Gastroesophageal sphincter (tissue), 4 donors: Measurements from ENCODE around the gene SLC36A1. TPM values are rescaled to one million over a fixed set of nuclear protein-coding genes. Genes with fewer than 3 reads are reported as not detected.

Experiments used
- ATAC-seq: fragments of 150-250 bp; one replicate; pipeline ENCODE4 v1.9.1; 2016; ENCODE audit warnings: mild to moderate bottlenecking, moderate library complexity
- H3K27ac ChIP-seq, 4 donors: fragments of 200-600 bp; sonication (generic) in 3 of 4; 1 replicate in 3 of 4; 2 replicates in 1 of 4; pipeline ENCODE4 v1.5.1; 2016 to 2019
- H3K27me3 ChIP-seq: fragments of 200-600 bp; sonication (generic); one replicate; pipeline ENCODE4 v1.5.1; 2019
- H3K36me3 ChIP-seq, 2 donors: fragments of 200-600 bp; sonication (generic); one replicate each; pipeline ENCODE4 v1.5.1; 2019; ENCODE audit warnings: control low read depth in 1 of 2
- H3K4me1 ChIP-seq, 3 donors: fragments of 200-600 bp; sonication (generic); 1 replicate in 2 of 3; 2 replicates in 1 of 3; pipeline ENCODE4 v1.5.1; 2016 to 2019; ENCODE audit warnings: control low read depth in 2 of 3
- H3K4me3 ChIP-seq, 2 donors: fragments of 200-600 bp; sonication (generic); one replicate each; pipeline ENCODE4 v1.5.1; 2019; ENCODE audit warnings: mild to moderate bottlenecking in 1 of 2, moderate library complexity in 1 of 2
- H3K9me3 ChIP-seq, 3 donors: fragments of 200-600 bp; sonication (generic); one replicate each; pipeline ENCODE4 v1.5.1; 2017 to 2019; ENCODE audit warnings: control low read depth in 2 of 3
- EP300 ChIP-seq: sonication (generic); formaldehyde crosslinking; IDR thresholded peaks from one replicate; pipeline ENCODE4 v1.6.1; 2017; ENCODE audit warnings: antibody characterized with exemption, mild to moderate bottlenecking
- POLR2A ChIP-seq, 2 donors: fragments of 450-650 bp; IDR thresholded peaks; one replicate each; pipeline ENCODE4 v1.6.1; 2017; ENCODE audit warnings: antibody characterized with exemption in 2 of 2, mild to moderate bottlenecking in 2 of 2, moderate library complexity in 1 of 2
- POLR2AphosphoS5 ChIP-seq: sonication (generic); formaldehyde crosslinking; IDR thresholded peaks from one replicate; pipeline ENCODE4 v1.6.1; 2017; ENCODE audit warnings: antibody characterized with exemption
- WGBS, 2 donors: methylation state at CpG; one replicate each; pipeline ENCODE4 v1.1.5; 2018; ENCODE audit warnings: low coverage in 1 of 2; 5-methylcytosine and 5-hydroxymethylcytosine counted together
- total RNA-seq, 4 donors: library from RNA; depleted of rRNA; stranded (reverse); fragments of >200 nt; gene quantifications; one replicate each; pipeline ENCODE4 v1.1.0, GENCODE V29; 2016
- TF ChIP-seq, protein P1 (sequence below), 4 experiments: fragments of 200-600 bp in 2 of 4; fragments of 450-650 bp in 2 of 4; sonication (generic) in 1 of 4; IDR thresholded peaks; one replicate each; pipeline ENCODE4 v1.5.1; 2017 to 2019; ENCODE audit warnings: antibody characterized with exemption in 4 of 4, mild to moderate bottlenecking in 2 of 4, moderate library complexity in 2 of 4

The SLC36A1 gene
- total RNA-seq, 4 donors from 2014 or later: 7.0 to 14.0 (median 8.5) TPM

DNA sequence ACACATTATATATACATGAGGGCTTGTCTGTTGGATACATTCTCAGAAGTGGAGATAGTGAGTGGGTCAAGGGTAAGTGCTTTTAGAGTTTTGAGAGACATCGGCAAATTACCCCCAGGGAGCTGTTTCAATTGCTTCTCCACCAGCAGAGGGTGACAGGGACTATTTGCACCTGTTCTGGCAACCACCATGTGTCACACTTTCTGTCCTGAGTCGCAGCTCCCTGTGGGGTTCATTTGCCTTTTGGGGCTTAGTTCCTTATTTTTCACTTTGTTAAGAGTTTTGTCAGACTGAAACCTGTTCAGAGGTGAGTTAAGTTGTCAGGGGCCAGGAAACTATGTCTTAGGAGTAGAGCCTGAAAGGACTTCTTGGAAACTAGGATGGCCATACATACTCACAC lies 20.1 kb upstream of the SLC36A1 start:
- no peaks in the 10 kb centered on the region for H3K9me3 ChIP-seq
- no peak overlapping the region for H3K4me3 ChIP-seq
- H3K27me3 ChIP-seq: no peaks in the 10 kb centered on the region
- H3K4me1 ChIP-seq: no peaks in the 10 kb centered on the region
- no peak overlapping the region for H3K27ac ChIP-seq
- WGBS, 2 donors: 51 to 58% methylated on average over 2 of the region's 2 CpGs
- no peaks in the 10 kb centered on the region for H3K36me3 ChIP-seq
- no peak for TF ChIP-seq EP300
- TF ChIP-seq, protein P1, sequence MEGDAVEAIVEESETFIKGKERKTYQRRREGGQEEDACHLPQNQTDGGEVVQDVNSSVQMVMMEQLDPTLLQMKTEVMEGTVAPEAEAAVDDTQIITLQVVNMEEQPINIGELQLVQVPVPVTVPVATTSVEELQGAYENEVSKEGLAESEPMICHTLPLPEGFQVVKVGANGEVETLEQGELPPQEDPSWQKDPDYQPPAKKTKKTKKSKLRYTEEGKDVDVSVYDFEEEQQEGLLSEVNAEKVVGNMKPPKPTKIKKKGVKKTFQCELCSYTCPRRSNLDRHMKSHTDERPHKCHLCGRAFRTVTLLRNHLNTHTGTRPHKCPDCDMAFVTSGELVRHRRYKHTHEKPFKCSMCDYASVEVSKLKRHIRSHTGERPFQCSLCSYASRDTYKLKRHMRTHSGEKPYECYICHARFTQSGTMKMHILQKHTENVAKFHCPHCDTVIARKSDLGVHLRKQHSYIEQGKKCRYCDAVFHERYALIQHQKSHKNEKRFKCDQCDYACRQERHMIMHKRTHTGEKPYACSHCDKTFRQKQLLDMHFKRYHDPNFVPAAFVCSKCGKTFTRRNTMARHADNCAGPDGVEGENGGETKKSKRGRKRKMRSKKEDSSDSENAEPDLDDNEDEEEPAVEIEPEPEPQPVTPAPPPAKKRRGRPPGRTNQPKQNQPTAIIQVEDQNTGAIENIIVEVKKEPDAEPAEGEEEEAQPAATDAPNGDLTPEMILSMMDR (IDR thresholded peaks at IDR 0.05): no peak
- TF ChIP-seq POLR2AphosphoS5: no peak
- no peak for TF ChIP-seq POLR2A (IDR thresholded peaks at IDR 0.05)
- no peak for ATAC-seq

DNA sequence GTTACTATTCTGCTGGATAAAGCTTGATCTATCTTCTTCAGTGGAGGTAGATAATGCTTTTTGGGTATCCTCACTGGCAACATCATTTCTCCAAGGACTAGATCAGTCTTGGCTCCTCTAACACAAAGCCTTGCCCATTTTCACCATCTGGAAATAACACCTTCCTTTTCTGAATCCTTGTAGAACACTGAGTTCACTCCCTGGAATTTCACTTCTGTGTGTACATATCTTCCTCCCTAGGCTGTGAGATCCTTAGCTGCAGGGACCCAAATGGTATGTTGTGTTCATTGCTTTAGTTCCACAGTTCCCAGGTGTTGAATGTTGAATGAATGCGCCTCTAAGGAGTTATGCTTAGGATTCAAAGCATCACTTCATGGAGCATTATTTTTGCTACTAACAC lies 16.7 kb upstream of the SLC36A1 start:
- no peak for ATAC-seq
- Histone ChIP-seq H3K36me3 (no peaks in the 10 kb centered on the region), H3K9me3 (no peaks in the 10 kb centered on the region), H3K27ac (no peak overlapping the region), H3K4me3 (no peak overlapping the region), H3K27me3 (no peaks in the 10 kb centered on the region), H3K4me1 (no peaks in the 10 kb centered on the region)
- no peak for TF ChIP-seq POLR2A (IDR thresholded peaks at IDR 0.05)
- TF ChIP-seq EP300: no peak
- TF ChIP-seq, protein P1 (IDR thresholded peaks at IDR 0.05): no peak
- TF ChIP-seq POLR2AphosphoS5: no peak
- WGBS, 2 donors: 90 to 100% methylated on average over 1 of the region's 1 CpG

DNA sequence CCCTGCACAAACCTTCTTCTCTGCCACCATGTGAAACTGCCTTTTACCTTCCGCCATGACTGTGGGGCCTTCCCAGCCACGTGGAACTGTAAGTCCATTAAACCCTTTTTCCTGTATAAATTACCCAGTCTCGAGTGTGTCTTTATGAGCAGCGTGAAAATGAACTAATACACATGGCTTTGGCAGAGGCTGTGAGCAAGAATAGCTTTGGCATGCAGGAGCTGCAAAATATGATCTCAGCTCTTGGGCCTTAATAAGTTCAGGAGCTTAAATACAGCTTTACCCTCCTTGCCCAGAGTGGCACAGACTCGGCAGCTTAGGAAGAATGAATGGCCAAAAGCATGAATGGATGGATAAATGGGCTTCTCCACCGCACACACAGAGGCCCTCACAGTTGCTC lies 15.7 kb upstream of the SLC36A1 start:
- H3K27me3 ChIP-seq: no peaks in the 10 kb centered on the region
- no peak overlapping the region for H3K27ac ChIP-seq
- ATAC-seq: no peak
- no peak for TF ChIP-seq POLR2A (IDR thresholded peaks at IDR 0.05)
- no peak for TF ChIP-seq EP300
- no peak for TF ChIP-seq POLR2AphosphoS5
- TF ChIP-seq, protein P1 (IDR thresholded peaks at IDR 0.05): no peak
- WGBS, 2 donors: 26% methylated on average over 2 of the region's 6 CpGs; no CpG with 5 or more reads in 1 of the 2 donors
- H3K9me3 ChIP-seq: no peaks in the 10 kb centered on the region
- H3K36me3 ChIP-seq: no peaks in the 10 kb centered on the region
- H3K4me3 ChIP-seq: no peak overlapping the region
- no peaks in the 10 kb centered on the region for H3K4me1 ChIP-seq

DNA sequence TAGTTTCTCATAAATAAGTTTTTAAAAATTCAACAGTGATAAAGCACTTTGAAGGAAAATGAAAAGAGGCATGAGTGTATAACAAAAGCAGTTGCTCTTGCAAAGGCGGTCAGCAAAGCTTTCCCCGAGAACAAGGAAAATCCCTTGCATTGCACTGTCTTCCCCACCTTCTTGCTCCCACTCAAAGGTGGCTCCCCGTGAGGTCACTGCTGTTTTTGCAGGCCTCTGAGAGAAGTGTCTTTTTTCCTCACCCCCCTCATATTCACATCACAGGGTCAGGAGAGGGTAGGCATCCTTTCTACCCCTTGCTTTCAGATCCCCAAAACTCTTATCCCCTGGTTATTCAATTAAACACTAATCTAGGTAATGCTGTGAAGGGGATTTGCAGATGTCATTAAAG lies 15.2 kb upstream of the SLC36A1 start:
- Histone ChIP-seq H3K4me1 (no peaks in the 10 kb centered on the region), H3K36me3 (no peaks in the 10 kb centered on the region), H3K4me3 (no peak overlapping the region), H3K27ac (no peak overlapping the region), H3K27me3 (no peaks in the 10 kb centered on the region), H3K9me3 (no peaks in the 10 kb centered on the region)
- TF ChIP-seq, protein P1 (IDR thresholded peaks at IDR 0.05): no peak
- TF ChIP-seq POLR2A (IDR thresholded peaks at IDR 0.05) (no peak), POLR2AphosphoS5 (no peak), EP300 (no peak)
- 68 to 69% methylated on average over 3 of the region's 3 CpGs for WGBS, 2 donors
- ATAC-seq: no peak

DNA sequence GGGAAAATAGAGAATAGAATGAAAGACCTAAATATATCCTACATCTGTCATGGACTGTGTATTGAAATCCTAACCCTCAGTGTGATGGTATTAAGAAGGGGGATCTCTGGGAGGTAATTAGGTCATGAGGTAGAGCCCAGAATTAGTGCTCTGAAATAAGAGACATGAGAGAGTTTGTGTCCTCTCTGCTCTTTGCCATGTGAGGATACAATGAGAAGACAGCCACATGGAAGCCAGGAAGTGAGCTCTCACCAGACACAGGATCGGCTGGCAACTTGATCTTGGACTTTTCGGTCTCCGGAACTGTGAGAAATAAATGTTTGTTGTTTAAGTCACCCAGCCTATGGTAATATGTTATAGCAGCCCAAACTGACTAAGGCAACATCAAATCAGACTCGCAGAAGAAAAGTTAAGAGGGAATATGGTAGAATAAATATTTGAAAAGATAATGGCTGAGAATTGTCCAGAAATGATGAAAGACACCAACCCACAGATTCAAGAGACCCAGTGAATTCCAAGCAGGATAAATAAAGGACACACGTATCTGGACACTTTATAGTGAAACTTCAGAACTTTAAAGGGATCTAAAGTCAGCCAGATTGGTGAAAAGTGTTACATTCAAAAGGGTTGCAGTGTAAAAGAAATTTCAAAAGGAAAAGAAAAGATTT lies 12.7 kb upstream of the SLC36A1 start:
- TF ChIP-seq POLR2A (IDR thresholded peaks at IDR 0.05) (no peak), EP300 (no peak), POLR2AphosphoS5 (no peak)
- TF ChIP-seq, protein P1 (IDR thresholded peaks at IDR 0.05): no peak
- no peak for ATAC-seq
- H3K4me1 ChIP-seq: no peaks in the 10 kb centered on the region
- H3K27me3 ChIP-seq: no peaks in the 10 kb centered on the region
- 57 to 85% methylated on average over 4 to 5 of the region's 5 CpGs for WGBS, 2 donors
- no peaks in the 10 kb centered on the region for H3K9me3 ChIP-seq
- no peaks in the 10 kb centered on the region for H3K36me3 ChIP-seq
- H3K4me3 ChIP-seq: no peak overlapping the region
- no peak overlapping the region for H3K27ac ChIP-seq
